GM19099 (cell line): ENCODE results near the gene SLC49A3.

Source experiments
- POLR2A ChIP-seq: IDR thresholded peaks from 3 replicates; pipeline ENCODE4 v1.6.1; 2011; ENCODE audit warnings: low read depth; ENCODE audit not compliant: insufficient read length; ENCODE audit errors: extremely low read depth

SLC49A3 gene

DNA sequence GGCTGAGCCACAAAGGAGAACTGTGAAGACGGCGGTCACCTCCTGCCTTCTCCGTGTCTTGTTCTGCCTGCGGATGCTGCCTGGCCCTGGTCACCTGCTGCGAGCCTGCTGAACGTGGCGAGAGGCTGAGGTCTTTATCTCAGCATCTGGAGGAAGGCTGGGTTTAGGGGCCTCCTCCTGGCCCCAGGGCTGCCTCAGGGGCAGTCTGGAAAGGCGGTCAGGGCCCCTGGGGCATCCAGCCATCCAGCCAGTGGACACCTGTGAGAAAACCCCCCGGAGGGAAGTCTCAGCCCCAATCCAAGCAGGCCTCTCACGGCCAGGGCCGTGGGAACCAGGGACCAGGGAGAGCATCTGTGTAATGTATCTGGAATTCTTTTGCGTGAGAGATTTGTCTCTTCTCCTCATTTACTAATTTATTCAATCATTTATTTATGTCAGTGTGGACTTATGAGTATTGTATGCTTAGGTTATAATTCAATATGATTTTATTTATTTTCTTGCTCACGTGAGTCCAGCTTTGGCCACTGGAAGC lies 52.3 kb downstream of the SLC49A3 start:
- no peak for TF ChIP-seq POLR2A

GRCh38 chr4:635851-636627 lies 52.9 kb downstream of the SLC49A3 start:
- no peak for TF ChIP-seq POLR2A

- TF ChIP-seq POLR2A = no peak
These were observed 54.4 kb downstream of the SLC49A3 start for GRCh38 chr4:634599-634985.

DNA sequence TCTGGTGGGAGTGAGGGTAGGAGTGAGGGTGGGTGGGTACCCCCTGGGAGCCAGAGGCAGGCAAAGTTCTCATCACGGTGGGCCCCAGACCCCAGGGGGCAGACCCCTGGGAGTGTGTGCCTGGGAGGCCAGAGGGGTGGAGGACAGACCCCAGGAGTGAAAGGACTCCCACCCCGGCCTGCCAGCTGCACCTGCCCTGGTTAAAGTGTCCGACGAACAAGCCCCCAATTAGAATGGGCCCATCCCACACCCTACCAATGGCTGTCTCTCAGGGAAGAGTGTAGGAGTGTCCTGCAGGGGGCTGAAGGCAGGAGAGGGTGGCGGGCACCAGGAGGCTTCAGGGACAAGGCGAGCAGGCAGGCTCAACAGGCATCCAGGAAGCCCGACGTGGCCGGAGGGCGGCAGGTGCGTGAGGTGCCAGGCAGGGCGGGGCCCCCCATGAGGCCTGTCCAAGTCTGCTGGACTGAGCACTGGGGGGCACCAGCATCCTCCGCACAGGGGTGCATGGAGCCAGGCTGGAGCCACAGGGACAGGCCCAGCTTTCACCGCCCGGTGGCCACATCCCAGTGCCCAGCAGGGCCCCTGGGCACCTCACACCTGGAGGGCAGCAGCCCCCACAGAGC lies 54.9 kb downstream of the SLC49A3 start:
- TF ChIP-seq POLR2A = no peak

DNA sequence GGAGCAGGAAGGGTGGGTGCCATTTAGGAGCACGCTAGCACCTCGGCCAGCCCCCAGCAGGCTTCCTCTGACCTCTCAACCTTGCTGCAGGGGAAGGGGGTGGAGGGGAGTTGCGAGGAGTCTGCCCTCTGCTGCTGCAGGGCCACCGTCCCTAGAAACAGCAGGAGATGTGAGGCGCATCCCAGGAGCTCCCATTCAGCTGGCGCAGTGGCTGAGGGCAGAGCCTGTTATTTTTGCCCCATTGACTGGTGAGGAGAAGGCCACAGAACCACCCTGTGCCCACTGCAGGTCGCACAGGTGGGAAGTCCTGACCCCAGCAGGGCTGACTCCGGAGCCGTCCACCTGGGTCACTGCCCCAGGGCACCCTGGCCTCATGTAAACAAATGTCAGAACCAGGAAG lies 55.5 kb downstream of the SLC49A3 start:
- no peak for TF ChIP-seq POLR2A

- TF ChIP-seq POLR2A = no peak
These were observed 56.0 kb downstream of the SLC49A3 start for GRCh38 chr4:632926-633325.

- TF ChIP-seq POLR2A = no peak
These were observed 56.7 kb downstream of the SLC49A3 start for GRCh38 chr4:632196-632790.
